IMR-90 (cell line): Measurements from ENCODE around the gene FREM3. TPM values are rescaled to one million over a fixed set of nuclear protein-coding genes. Genes with fewer than 3 reads are reported as not detected.

ENCODE experiments used
- ATAC-seq: fragments of 200-7000 bp; cut with Tn5 transposase; 2 replicates; pipeline ENCODE4 v1.9.1; 2020; ENCODE audit warnings: low read depth, mild to moderate bottlenecking, moderate library complexity
- BruUV-seq: library from RNA; stranded (reverse); fragments of 400-500 nt; replicated peaks from 2 replicates; lab custom pipeline; 2021; lab: Mats Ljungman, UMichigan
- CTCF ChIA-PET: fragments of 300-600 bp; formaldehyde crosslinking; extraction: SDS; loops from one replicate; lab custom pipeline; 2021; ENCODE audit warnings: antibody characterized with exemption; lab: Yijun Ruan, JAX
- POLR2A ChIA-PET: fragments of 300-600 bp; sonication (Branson Sonifier 250); formaldehyde crosslinking; loops from one replicate; lab custom pipeline; 2022; ENCODE audit warnings: antibody characterized with exemption; ENCODE audit not compliant: unreplicated experiment; lab: Charles Lee
- DNase-seq: peaks from one replicate; pipeline ENCODE4 v3.0.0; 2013
- H2AFZ ChIP-seq: replicated peaks from 2 replicates; pipeline ENCODE3; 2013; ENCODE audit warnings: low read length, mild to moderate bottlenecking; ENCODE audit not compliant: poor library complexity
- H2AK5ac ChIP-seq: 2 replicates; pipeline ENCODE4 v1.6.1; 2013; ENCODE audit warnings: low read depth, low read length, inconsistent platforms
- H2AK9ac ChIP-seq: replicated peaks from 2 replicates; pipeline ENCODE3; 2013; ENCODE audit warnings: mild to moderate bottlenecking, low read depth, low read length, moderate library complexity; ENCODE audit not compliant: poor library complexity
- H2BK120ac ChIP-seq: 2 replicates; pipeline ENCODE4 v1.6.1; 2013; ENCODE audit warnings: low read depth, low read length, inconsistent platforms
- H2BK15ac ChIP-seq: 3 replicates; pipeline ENCODE4 v1.6.1; 2013; ENCODE audit warnings: low read depth, low read length, inconsistent platforms
- H2BK20ac ChIP-seq: 2 replicates; pipeline ENCODE4 v1.6.1; 2013; ENCODE audit warnings: low read depth, mild to moderate bottlenecking, inconsistent platforms, low read length, moderate library complexity
- H2BK5ac ChIP-seq: 2 replicates; pipeline ENCODE4 v1.6.1; 2013; ENCODE audit warnings: mild to moderate bottlenecking, low read depth, low read length, inconsistent platforms; ENCODE audit not compliant: poor library complexity, severe bottlenecking
- H3K14ac ChIP-seq: replicated peaks from 2 replicates; pipeline ENCODE4 v1.6.1; 2013; ENCODE audit warnings: low read depth, low read length, inconsistent platforms
- H3K18ac ChIP-seq: 2 replicates; pipeline ENCODE4 v1.6.1; 2013; ENCODE audit warnings: low read depth, low read length, control low read depth
- H3K23ac ChIP-seq: 2 replicates; pipeline ENCODE4 v1.6.1; 2013; ENCODE audit warnings: low read depth, low read length, inconsistent platforms
- H3K27ac ChIP-seq: 2 replicates; pipeline ENCODE4 v1.5.1; 2013; ENCODE audit warnings: mild to moderate bottlenecking, control low read depth, low read length; ENCODE audit not compliant: insufficient read depth
- H3K27me3 ChIP-seq: 2 replicates; pipeline ENCODE4 v1.6.1; 2013; ENCODE audit warnings: low read length; ENCODE audit not compliant: control insufficient read depth, insufficient read depth
- H3K36me3 ChIP-seq: 2 replicates; pipeline ENCODE4 v1.6.1; 2013; ENCODE audit warnings: low read length, mixed read lengths; ENCODE audit not compliant: control insufficient read depth, insufficient read depth
- H3K4ac ChIP-seq: 2 replicates; pipeline ENCODE4 v1.6.1; 2013; ENCODE audit warnings: low read depth, low read length, inconsistent platforms
- H3K4me1 ChIP-seq: 2 replicates; pipeline ENCODE4 v1.6.1; 2013; ENCODE audit warnings: low read length, mixed read lengths; ENCODE audit not compliant: control insufficient read depth, insufficient read depth
- H3K4me2 ChIP-seq: 2 replicates; pipeline ENCODE4 v1.6.1; 2013; ENCODE audit warnings: low read depth, mild to moderate bottlenecking, control low read depth, low read length, moderate library complexity
- H3K4me3 ChIP-seq: 2 replicates; pipeline ENCODE4 v1.5.1; 2013; ENCODE audit warnings: low read depth, mild to moderate bottlenecking, control low read depth, low read length, moderate library complexity; ENCODE audit not compliant: insufficient read depth
- H3K56ac ChIP-seq: 2 replicates; pipeline ENCODE4 v1.6.1; 2013; ENCODE audit warnings: low read length, inconsistent platforms; ENCODE audit not compliant: insufficient read depth; ENCODE audit errors: extremely low read depth
- H3K79me1 ChIP-seq, 2 experiments: 2 replicates each; pipeline ENCODE4 v1.6.1; 2013; ENCODE audit warnings: low read length in 2 of 2, inconsistent platforms in 1 of 2, low read depth in 1 of 2
- H3K9ac ChIP-seq: 2 replicates; pipeline ENCODE4 v1.6.1; 2013; ENCODE audit warnings: low read depth, low read length, control low read depth
- H3K9me1 ChIP-seq: 2 replicates; pipeline ENCODE4 v1.6.1; 2013; ENCODE audit warnings: low read length, inconsistent platforms; ENCODE audit not compliant: insufficient read depth
- H3K9me3 ChIP-seq: 2 replicates; pipeline ENCODE4 v1.6.1; 2013; ENCODE audit warnings: low read length; ENCODE audit not compliant: control insufficient read depth, insufficient read depth
- H4K20me1 ChIP-seq: 2 replicates; pipeline ENCODE4 v1.6.1; 2013; ENCODE audit warnings: low read length, inconsistent platforms; ENCODE audit not compliant: insufficient read depth
- H4K5ac ChIP-seq: 2 replicates; pipeline ENCODE4 v1.6.1; 2013; ENCODE audit warnings: mild to moderate bottlenecking, low read depth, low read length, control low read depth
- H4K8ac ChIP-seq, 2 experiments: 2 replicates each; pipeline ENCODE4 v1.6.1; 2013; ENCODE audit warnings: low read depth in 2 of 2, low read length in 2 of 2, control low read depth in 1 of 2, inconsistent platforms in 1 of 2
- H4K91ac ChIP-seq: 2 replicates; pipeline ENCODE4 v1.6.1; 2013; ENCODE audit warnings: low read depth, low read length, inconsistent platforms; ENCODE audit not compliant: insufficient read depth
- BHLHE40 ChIP-seq: fragments of 150-350 bp; IDR thresholded peaks from 2 replicates; pipeline ENCODE4 v1.6.1; 2016; ENCODE audit warnings: mild to moderate bottlenecking, low read depth, low read length
- CEBPB ChIP-seq: IDR thresholded peaks from 2 replicates; pipeline ENCODE4 v1.6.1; 2012; ENCODE audit warnings: low read depth, low read length, improper control_type of control experiment
- CHD1 ChIP-seq: IDR thresholded peaks from 2 replicates; pipeline ENCODE4 v1.6.1; 2012; ENCODE audit warnings: low read depth, low read length, improper control_type of control experiment
- CTCF ChIP-seq: conservative IDR thresholded peaks from 2 replicates; pipeline ENCODE4 v1.5.1; 2012; ENCODE audit warnings: mild to moderate bottlenecking, low read depth, low read length, improper control_type of control experiment
- ELK1 ChIP-seq: fragments of 150-350 bp; IDR thresholded peaks from 2 replicates; pipeline ENCODE4 v1.6.1; 2016; ENCODE audit warnings: low read depth, mild to moderate bottlenecking, low read length, moderate library complexity, borderline replicate concordance
- FOS ChIP-seq: fragments of 150-350 bp; IDR thresholded peaks from 2 replicates; pipeline ENCODE4 v1.6.1; 2016; ENCODE audit warnings: low read depth, low read length
- MAFK ChIP-seq: IDR thresholded peaks from 2 replicates; pipeline ENCODE4 v1.6.1; 2012; ENCODE audit warnings: low read depth, low read length, improper control_type of control experiment
- MAZ ChIP-seq: IDR thresholded peaks from 2 replicates; pipeline ENCODE4 v1.6.1; 2012; ENCODE audit warnings: low read depth, mild to moderate bottlenecking, low read length, improper control_type of control experiment, moderate library complexity, borderline replicate concordance
- MXI1 ChIP-seq: IDR thresholded peaks from 2 replicates; pipeline ENCODE4 v1.6.1; 2012; ENCODE audit warnings: low read depth, mild to moderate bottlenecking, low read length, moderate library complexity, borderline replicate concordance
- NFE2L2 ChIP-seq: fragments of 150-350 bp; IDR thresholded peaks from 2 replicates; pipeline ENCODE4 v1.6.1; 2016; ENCODE audit warnings: low read depth, mild to moderate bottlenecking, low read length
- POLR2A ChIP-seq: IDR thresholded peaks from 2 replicates; pipeline ENCODE4 v1.6.1; 2012; ENCODE audit warnings: mild to moderate bottlenecking, low read depth, low read length
- RAD21 ChIP-seq: IDR thresholded peaks from 2 replicates; pipeline ENCODE4 v1.6.1; 2012; ENCODE audit warnings: low read length, improper control_type of control experiment
- RCOR1 ChIP-seq: IDR thresholded peaks from 2 replicates; pipeline ENCODE4 v1.6.1; 2012; ENCODE audit warnings: mild to moderate bottlenecking, low read length, improper control_type of control experiment; ENCODE audit not compliant: insufficient replicate concordance
- RFX5 ChIP-seq: IDR thresholded peaks from 2 replicates; pipeline ENCODE4 v1.8.0; 2012; ENCODE audit warnings: low read depth, mild to moderate bottlenecking, low read length, moderate library complexity
- SMC3 ChIP-seq: fragments of 150-350 bp; IDR thresholded peaks from 2 replicates; pipeline ENCODE4 v1.6.1; 2016; ENCODE audit warnings: low read depth, mild to moderate bottlenecking, antibody characterized with exemption, low read length, moderate library complexity
- WGBS, 2 experiments: methylation state at CpG; one replicate each; pipeline versions ENCODE4 v1.1.5 to v1.1.7; 2013; ENCODE audit warnings: missing lambda C conversion rate in 2 of 2; ENCODE audit not compliant: insufficient read length in 1 of 2; ENCODE audit errors: extremely low coverage in 2 of 2; 5-methylcytosine and 5-hydroxymethylcytosine counted together
- dilution Hi-C: fragments of 300-500 bp; cut with HindIII; formaldehyde crosslinking; loops from one replicate; pipeline ENCODE4 v1.14.3; 2018; ENCODE audit warnings: low sequenced_read_pairs; ENCODE audit not compliant: unreplicated experiment
- in situ Hi-C: fragments of 300-500 bp; cut with MboI; formaldehyde crosslinking; loops from 3 replicates; pipeline ENCODE4 v1.14.3; 2019; ENCODE audit warnings: low sequenced_read_pairs, inconsistent platforms, mixed read lengths
- intact Hi-C: fragments of 100-400 bp; cut with micrococcal nuclease; formaldehyde crosslinking; loops from 2 replicates; pipeline ENCODE4 v1.10.0; 2022
- polyA plus RNA-seq, 3 experiments: library from polyadenylated mRNA; depleted of rRNA; stranded (reverse); fragments of >200 nt; gene quantifications; 2 replicates each; pipeline ENCODE4 v1.2.3, GENCODE V29; 2012; ENCODE audit warnings: low replicate concordance in 1 of 3
- total RNA-seq: library from RNA; depleted of rRNA; stranded (reverse); fragments of >200 nt; gene quantifications from 2 replicates; pipeline ENCODE4 v1.2.3, GENCODE V29; 2012
- TF ChIP-seq, protein P1 (sequence below): fragments of 150-350 bp; IDR thresholded peaks from 2 replicates; pipeline ENCODE4 v1.6.1; 2017; ENCODE audit warnings: mild to moderate bottlenecking, antibody characterized with exemption, low read length, low read depth

The FREM3 gene
- total and polyA plus RNA-seq, 2 of the 4 experiments (the other 2 are of a cell fraction), result not detected

GRCh38 chr4:143713553-143713952, 13.1 kb upstream of the FREM3 start:
- Histone ChIP-seq H2BK5ac (no peak overlapping the region), H3K27ac (no peak overlapping the region), H3K18ac (no peak overlapping the region), H3K14ac (no peak overlapping the region), H4K8ac (no peak overlapping the region), H4K5ac (no peak overlapping the region), H3K4me1 (no peaks in the 10 kb centered on the region), H3K9me1 (no peaks in the 10 kb centered on the region), H3K36me3 (no peaks in the 10 kb centered on the region), H2BK120ac (no peak overlapping the region), H3K23ac (no peak overlapping the region), H2AK9ac (no peak overlapping the region), H3K9me3 (no peaks in the 10 kb centered on the region), H3K56ac (no peak overlapping the region), H2AFZ (no peak overlapping the region), H3K4me3 (no peak overlapping the region), H3K9ac (no peak overlapping the region), H2AK5ac (no peak overlapping the region), H4K91ac (no peak overlapping the region), H3K4me2 (no peak overlapping the region), H2BK15ac (no peak overlapping the region), H4K20me1 (no peaks in the 10 kb centered on the region), H2BK20ac (no peak overlapping the region), H3K4ac (no peak overlapping the region), H3K79me1 (no peaks in the 10 kb centered on the region), H3K27me3 (no peaks in the 10 kb centered on the region)
- in situ Hi-C loops (no loop called here), dilution Hi-C loops (no loop called here), intact Hi-C loops (no loop called here)
- ChIA-PET POLR2A (no interaction called here), CTCF (no interaction called here)
- no peak for TF ChIP-seq RFX5
- no peak for TF ChIP-seq POLR2A
- TF ChIP-seq FOS, result no peak
- TF ChIP-seq CHD1, result no peak
- TF ChIP-seq MAFK, result no peak
- TF ChIP-seq ELK1, result no peak
- TF ChIP-seq, protein P1, sequence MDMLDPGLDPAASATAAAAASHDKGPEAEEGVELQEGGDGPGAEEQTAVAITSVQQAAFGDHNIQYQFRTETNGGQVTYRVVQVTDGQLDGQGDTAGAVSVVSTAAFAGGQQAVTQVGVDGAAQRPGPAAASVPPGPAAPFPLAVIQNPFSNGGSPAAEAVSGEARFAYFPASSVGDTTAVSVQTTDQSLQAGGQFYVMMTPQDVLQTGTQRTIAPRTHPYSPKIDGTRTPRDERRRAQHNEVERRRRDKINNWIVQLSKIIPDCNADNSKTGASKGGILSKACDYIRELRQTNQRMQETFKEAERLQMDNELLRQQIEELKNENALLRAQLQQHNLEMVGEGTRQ, result no peak
- TF ChIP-seq MAZ, result no peak
- no peak for TF ChIP-seq SMC3
- TF ChIP-seq CEBPB, result no peak
- no peak for TF ChIP-seq MXI1
- no peak for TF ChIP-seq RAD21
- no peak for TF ChIP-seq CTCF
- TF ChIP-seq BHLHE40, result no peak
- TF ChIP-seq RCOR1, result no peak
- no peak for TF ChIP-seq NFE2L2
- BruUV-seq, result no TSS peak
- ATAC-seq (no peak), DNase-seq (no peak)
- no CpG with 5 or more reads among the region's 5 CpGs for WGBS, 2 experiments
